ENCODE measurements around the gene AP3M1.

- TF ChIP-seq CTCF (IDR thresholded peaks at IDR 0.05; ENCODE audit: low read depth, low read length, poor library complexity, severe bottlenecking) (no peak), EZH2phosphoT487 (IDR thresholded peaks at IDR 0.05; ENCODE audit: borderline replicate concordance, low read length) (no peak)
These were observed 79.5 kb downstream of the AP3M1 start for GRCh38 chr10:74071157-74071556.
